Parathyroid adenoma (tissue), 2 donors: ENCODE results near the gene KCNQ1OT1.

ENCODE experiments used
- H2AFZ ChIP-seq: fragments of 300-600 bp; sonication (generic); one replicate; pipeline ENCODE4 v1.7.0; 2017; ENCODE audit warnings: antibody characterized with exemption, mild to moderate bottlenecking
- H3K27ac ChIP-seq: fragments of 300-600 bp; sonication (generic); one replicate; pipeline ENCODE4 v1.7.0; 2017
- H3K27me3 ChIP-seq: fragments of 300-600 bp; sonication (generic); one replicate; pipeline ENCODE4 v1.7.0; 2017; ENCODE audit warnings: low read length; ENCODE audit not compliant: control insufficient read depth, insufficient read depth
- H3K36me3 ChIP-seq: fragments of 300-600 bp; sonication (generic); one replicate; pipeline ENCODE4 v1.7.0; 2017; ENCODE audit warnings: low read length; ENCODE audit not compliant: control insufficient read depth, insufficient read depth
- H3K4me1 ChIP-seq: fragments of 300-600 bp; sonication (generic); one replicate; pipeline ENCODE4 v1.7.0; 2017; ENCODE audit warnings: control low read depth
- H3K4me2 ChIP-seq: fragments of 300-600 bp; sonication (generic); one replicate; pipeline ENCODE4 v1.7.0; 2017; ENCODE audit warnings: low read length
- H3K4me3 ChIP-seq: fragments of 300-600 bp; sonication (generic); one replicate; pipeline ENCODE4 v1.7.0; 2017; ENCODE audit warnings: low read depth, low read length
- H3K79me2 ChIP-seq: fragments of 300-600 bp; sonication (generic); one replicate; pipeline ENCODE4 v1.7.0; 2017; ENCODE audit warnings: control low read depth
- H3K9ac ChIP-seq: fragments of 300-600 bp; sonication (generic); one replicate; pipeline ENCODE4 v1.7.0; 2017; ENCODE audit warnings: mild to moderate bottlenecking
- H3K9me3 ChIP-seq: fragments of 300-600 bp; sonication (generic); one replicate; pipeline ENCODE4 v1.7.0; 2017; ENCODE audit warnings: low read length; ENCODE audit not compliant: control insufficient read depth
- TF ChIP-seq, protein P1 (sequence below): fragments of 300-600 bp; sonication (generic); IDR thresholded peaks from one replicate; pipeline ENCODE4 v1.7.0; 2017; ENCODE audit warnings: antibody characterized with exemption, mild to moderate bottlenecking
- donor health status: primary hyperparathyroidism.

Gene KCNQ1OT1

DNA sequence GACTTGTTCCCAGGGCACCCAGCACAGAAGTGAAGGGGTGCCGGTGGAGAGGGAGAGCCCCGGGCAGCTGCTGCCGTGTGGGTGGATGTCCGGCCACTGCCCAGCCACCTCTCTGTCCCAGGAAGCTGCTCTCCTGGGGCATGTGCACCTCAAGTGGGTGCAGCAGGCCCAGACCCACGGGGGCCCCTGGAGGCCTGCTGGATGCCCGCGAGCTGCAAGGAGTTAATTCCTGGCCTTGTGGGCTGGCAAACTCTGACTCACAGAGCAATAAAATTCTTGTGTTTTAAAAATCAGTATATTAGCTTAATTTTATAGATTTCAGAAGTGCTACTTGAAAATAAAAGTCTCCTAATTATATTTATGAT, 37.4 kb upstream of the KCNQ1OT1 start:
- Histone ChIP-seq H3K27ac (no peak overlapping the region), H3K27me3 (no peaks in the 10 kb centered on the region), H3K9ac (no peak overlapping the region), H3K79me2 (no peaks in the 10 kb centered on the region), H3K36me3 (no peaks in the 10 kb centered on the region), H3K9me3 (no peaks in the 10 kb centered on the region), H3K4me3 (no peak overlapping the region), H3K4me1 (no peaks in the 10 kb centered on the region), H2AFZ (no peak overlapping the region), H3K4me2 (no peak overlapping the region)
- TF ChIP-seq, protein P1, sequence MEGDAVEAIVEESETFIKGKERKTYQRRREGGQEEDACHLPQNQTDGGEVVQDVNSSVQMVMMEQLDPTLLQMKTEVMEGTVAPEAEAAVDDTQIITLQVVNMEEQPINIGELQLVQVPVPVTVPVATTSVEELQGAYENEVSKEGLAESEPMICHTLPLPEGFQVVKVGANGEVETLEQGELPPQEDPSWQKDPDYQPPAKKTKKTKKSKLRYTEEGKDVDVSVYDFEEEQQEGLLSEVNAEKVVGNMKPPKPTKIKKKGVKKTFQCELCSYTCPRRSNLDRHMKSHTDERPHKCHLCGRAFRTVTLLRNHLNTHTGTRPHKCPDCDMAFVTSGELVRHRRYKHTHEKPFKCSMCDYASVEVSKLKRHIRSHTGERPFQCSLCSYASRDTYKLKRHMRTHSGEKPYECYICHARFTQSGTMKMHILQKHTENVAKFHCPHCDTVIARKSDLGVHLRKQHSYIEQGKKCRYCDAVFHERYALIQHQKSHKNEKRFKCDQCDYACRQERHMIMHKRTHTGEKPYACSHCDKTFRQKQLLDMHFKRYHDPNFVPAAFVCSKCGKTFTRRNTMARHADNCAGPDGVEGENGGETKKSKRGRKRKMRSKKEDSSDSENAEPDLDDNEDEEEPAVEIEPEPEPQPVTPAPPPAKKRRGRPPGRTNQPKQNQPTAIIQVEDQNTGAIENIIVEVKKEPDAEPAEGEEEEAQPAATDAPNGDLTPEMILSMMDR: no peak

DNA sequence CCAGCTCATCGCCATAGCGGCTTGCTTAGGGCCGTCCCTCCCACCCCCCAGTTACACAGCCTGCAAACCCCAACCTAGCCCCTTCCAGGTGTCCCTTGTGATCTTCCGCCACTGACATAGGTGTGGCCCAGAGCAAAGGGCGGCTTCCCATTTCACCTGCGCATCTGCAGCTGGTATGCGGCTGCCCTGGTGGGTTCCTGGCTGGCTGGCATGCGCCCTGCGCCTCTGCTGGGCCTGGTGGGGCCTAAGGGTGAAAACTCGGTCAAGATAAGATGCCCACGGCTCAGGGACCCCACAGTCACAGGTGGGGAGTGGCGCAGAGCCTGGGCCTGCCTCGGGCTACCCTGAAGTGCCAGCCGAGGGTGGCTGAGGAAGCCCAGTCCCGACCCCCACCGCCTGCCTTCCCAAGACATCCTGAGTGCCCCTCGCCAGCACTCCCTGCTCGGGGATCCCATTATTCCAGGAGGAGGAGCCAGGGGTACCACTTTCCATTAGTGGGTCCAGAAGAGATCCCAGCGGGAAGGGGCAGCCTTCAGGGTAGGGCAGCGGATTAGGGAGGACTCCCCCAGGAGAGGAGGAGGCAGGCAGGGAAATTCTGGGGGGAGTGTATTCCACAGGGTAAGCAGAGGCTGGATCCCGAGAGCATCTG, 36.9 kb upstream of the KCNQ1OT1 start:
- H3K4me2 ChIP-seq: no peak overlapping the region
- no peaks in the 10 kb centered on the region for H3K9me3 ChIP-seq
- no peaks in the 10 kb centered on the region for H3K36me3 ChIP-seq
- no peaks in the 10 kb centered on the region for H3K79me2 ChIP-seq
- no peaks in the 10 kb centered on the region for H3K4me1 ChIP-seq
- H3K4me3 ChIP-seq: no peak overlapping the region
- no peak overlapping the region for H3K9ac ChIP-seq
- no peaks in the 10 kb centered on the region for H3K27me3 ChIP-seq
- H2AFZ ChIP-seq: no peak overlapping the region
- TF ChIP-seq, protein P1: no peak
- no peak overlapping the region for H3K27ac ChIP-seq

DNA sequence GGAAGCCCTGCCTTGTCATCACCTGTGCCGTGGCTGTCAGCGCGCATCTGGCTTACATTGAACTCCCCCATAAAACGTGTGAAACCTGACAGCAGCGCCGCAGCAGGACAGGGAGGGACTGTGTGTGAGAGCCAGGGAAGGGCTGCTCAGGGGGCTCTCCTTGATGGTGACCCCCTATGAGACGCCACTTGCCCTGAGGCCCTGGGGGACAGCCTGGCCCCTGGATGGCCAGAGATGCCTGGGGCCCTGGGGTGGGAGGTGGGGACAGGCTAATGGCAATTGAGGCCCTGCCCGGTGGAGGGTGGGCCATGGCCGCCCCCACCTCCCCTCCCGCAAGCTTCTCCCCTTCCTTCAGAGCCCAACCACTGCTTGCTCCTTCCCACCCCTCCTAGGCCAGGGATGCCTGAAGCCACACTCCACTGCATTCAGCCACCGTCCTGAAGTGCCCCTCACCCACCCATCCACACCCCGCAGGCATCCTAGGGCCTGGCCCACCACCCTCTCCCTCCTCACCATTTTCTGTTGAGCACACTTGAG, 35.3 kb upstream of the KCNQ1OT1 start:
- H3K9ac ChIP-seq: no peak overlapping the region
- TF ChIP-seq, protein P1: no peak
- no peak overlapping the region for H3K4me2 ChIP-seq
- no peaks in the 10 kb centered on the region for H3K27me3 ChIP-seq
- no peak overlapping the region for H3K4me3 ChIP-seq
- H2AFZ ChIP-seq: no peak overlapping the region
- H3K36me3 ChIP-seq: no peaks in the 10 kb centered on the region
- no peaks in the 10 kb centered on the region for H3K9me3 ChIP-seq
- no peak overlapping the region for H3K27ac ChIP-seq
- H3K79me2 ChIP-seq: no peaks in the 10 kb centered on the region
- H3K4me1 ChIP-seq: no peaks in the 10 kb centered on the region

DNA sequence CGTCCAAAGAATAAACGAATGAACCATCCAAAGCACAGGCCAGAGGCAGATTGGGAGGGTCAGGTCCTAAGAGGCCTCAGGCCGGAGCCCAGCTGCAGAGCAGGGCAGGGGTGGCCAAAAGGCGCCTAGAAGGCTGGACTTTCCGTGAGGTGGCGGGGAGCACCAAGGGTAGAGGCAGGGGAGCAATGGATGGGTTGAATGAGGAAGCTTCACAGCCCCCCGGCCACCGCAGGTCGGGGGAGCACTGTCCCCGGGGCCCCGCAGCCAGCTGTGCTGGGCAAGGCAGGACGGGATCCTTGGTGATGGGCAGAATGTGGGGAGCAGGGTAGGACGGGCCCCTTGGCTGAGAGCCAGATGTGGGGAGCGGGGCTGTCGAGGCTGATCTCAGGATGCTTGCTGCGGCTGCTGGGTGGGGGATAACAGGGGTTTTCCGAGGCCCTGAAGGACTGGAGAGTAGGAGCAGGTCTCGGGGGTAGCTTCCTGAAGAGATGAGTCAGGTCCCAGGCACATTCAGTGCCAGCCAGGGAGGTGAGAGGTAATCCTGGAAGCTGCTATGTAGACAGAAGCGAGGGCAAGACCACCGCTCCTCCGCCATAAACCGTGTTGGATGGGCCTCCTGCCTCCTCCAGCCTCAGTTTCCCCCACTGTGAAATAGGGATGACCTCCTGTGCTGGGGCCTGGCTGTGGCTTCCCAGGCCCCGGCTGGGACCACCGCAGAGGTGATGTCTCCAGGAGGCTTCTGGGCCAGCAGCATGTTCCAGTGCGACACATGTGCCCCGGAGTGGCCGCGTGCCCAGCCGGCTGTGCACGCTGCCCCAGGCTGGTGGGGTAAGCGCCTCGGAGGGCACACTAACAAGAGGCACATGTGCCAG, 34.6 kb upstream of the KCNQ1OT1 start:
- H2AFZ ChIP-seq: no peak overlapping the region
- H3K4me2 ChIP-seq: no peak overlapping the region
- H3K4me1 ChIP-seq: no peaks in the 10 kb centered on the region
- H3K9me3 ChIP-seq: no peaks in the 10 kb centered on the region
- no peaks in the 10 kb centered on the region for H3K27me3 ChIP-seq
- H3K9ac ChIP-seq: no peak overlapping the region
- H3K4me3 ChIP-seq: no peak overlapping the region
- H3K36me3 ChIP-seq: no peaks in the 10 kb centered on the region
- TF ChIP-seq, protein P1: no peak
- no peaks in the 10 kb centered on the region for H3K79me2 ChIP-seq
- H3K27ac ChIP-seq: no peak overlapping the region
